GM19452 (cell line): ENCODE measurements around the gene KCNQ2.

ENCODE experiments used
- ATAC-seq: cut with Tn5 transposase; IDR thresholded peaks from one replicate; pipeline ENCODE4 v1.9.1; 2021; ENCODE audit not compliant: unreplicated experiment

Gene KCNQ2

GRCh38 chr20:63501818-63502670 lies 29.6 kb upstream of the KCNQ2 start:
- ATAC-seq, result no peak

DNA sequence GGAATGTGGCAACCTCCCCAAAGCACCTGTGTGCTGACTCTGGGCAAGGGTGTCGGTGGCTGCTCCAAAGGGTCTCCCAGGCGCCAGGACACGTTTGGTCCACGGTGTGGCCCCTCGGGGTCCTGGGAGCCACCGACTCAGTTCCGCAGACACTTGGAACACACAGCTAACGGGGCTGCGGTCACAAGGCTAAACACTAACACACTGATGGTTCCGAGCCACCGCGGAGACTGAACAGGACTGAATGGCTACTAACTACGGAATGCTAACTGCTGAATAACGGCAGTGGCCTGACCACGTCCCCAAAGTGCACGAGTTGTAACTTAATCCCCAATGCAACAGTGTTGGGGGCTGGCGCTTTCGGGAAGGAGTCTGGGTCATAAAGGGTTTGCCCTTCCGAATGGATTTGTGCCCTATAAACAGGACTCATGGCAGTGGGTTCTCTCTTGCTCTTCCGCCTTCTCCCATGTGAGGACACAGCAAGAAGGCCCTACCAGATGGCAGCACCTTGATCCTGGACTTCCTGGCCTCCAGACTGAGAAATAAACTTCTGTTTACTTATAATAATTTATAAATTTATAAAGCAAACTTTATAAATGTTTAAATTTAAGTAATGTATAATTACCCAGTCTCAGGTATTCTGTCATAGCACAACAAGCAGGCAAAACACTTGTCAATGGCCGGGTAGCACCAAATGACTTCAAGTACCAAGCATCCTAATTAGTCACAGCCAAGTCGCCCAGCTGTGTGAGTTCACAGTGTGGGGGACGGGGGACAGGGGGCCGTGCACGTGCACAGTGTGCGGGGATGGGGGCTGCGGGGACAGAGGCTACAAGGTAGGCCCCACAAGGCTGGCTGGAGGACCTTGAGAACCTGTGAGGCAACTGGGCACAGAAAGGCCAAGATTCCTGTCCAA lies 28.7 kb upstream of the KCNQ2 start:
- ATAC-seq, result no peak

- ATAC-seq, result no peak
Measured at GRCh38 chr20:63500151-63500901, 27.9 kb upstream of the KCNQ2 start.

- ATAC-seq, result no peak
Measured at GRCh38 chr20:63499338-63499969, 27.0 kb upstream of the KCNQ2 start.

- ATAC-seq, result no peak
Measured at GRCh38 chr20:63498960-63499337, 26.5 kb upstream of the KCNQ2 start, which contains the start of gene EEF1A2. Gene EEF1A2 (minus strand): TSS chr20:63499083. CDS start chr20:63497763, 1,320 bp downstream.

GRCh38 chr20:63497946-63498935 lies 25.8 kb upstream of the KCNQ2 start:
- ATAC-seq, result no peak

DNA sequence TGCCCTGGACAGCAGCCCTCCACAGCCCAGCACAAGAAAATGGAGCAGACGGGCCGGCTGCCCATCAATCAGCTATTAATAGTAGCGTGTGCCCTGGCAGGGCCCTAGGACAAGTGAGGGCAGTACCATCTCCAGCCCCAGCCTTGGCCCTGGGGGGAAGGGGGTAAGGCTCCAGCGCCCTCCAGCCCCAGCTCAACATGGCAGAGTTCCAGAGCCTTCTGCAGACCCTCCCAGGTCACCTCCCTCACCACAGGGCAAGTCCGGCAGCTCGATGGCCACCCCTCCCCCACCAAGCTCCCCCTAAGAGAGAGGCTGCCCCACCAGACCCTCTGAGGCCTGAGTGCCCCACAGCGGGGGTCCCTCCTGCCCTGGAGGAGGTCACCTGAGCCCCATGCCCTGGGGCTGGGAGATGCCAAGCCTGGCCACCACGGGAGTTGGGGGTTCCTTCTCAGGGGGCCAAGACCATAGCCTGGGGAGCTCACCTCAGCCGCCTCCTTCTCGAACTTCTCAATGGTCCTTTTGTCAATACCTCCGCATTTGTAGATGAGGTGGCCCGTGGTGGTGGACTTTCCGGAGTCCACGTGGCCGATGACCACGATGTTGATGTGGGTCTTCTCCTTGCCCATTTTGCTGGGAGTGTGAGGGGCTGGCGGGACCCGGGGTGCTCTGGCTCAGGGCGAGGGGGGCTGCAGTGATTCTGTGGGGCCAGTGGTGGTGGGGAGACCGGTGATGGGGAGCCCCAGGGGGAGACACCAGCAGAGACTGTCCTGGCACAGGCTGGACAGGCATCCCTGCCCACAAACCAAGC lies 24.9 kb upstream of the KCNQ2 start:
- ATAC-seq, result no peak

DNA sequence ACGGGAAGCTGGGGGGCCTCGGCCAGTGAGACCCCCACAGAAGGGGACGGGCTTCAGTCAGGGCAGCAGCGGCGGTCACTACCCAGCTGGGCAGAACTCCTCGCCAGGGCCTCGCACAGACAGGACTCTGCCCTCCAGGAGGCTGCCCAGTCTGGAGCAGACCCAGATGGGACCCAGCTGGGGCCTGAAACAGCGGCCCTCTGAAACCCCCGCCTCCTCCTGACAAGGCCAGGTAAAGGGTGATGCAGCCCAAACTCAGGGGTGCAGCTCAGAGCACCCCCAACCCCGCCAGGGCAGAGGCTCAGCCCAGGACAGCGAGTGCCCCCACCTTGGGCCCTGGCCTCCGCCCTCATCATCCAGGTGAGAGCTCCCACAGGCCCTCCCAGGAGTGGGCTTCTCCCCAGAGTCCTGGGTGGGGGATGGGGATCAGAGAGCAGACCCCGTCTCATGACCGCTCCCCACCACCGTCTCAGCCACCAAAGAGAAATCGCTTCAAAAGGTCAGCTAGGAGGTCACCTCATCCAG lies 24.2 kb upstream of the KCNQ2 start:
- no peak for ATAC-seq

DNA sequence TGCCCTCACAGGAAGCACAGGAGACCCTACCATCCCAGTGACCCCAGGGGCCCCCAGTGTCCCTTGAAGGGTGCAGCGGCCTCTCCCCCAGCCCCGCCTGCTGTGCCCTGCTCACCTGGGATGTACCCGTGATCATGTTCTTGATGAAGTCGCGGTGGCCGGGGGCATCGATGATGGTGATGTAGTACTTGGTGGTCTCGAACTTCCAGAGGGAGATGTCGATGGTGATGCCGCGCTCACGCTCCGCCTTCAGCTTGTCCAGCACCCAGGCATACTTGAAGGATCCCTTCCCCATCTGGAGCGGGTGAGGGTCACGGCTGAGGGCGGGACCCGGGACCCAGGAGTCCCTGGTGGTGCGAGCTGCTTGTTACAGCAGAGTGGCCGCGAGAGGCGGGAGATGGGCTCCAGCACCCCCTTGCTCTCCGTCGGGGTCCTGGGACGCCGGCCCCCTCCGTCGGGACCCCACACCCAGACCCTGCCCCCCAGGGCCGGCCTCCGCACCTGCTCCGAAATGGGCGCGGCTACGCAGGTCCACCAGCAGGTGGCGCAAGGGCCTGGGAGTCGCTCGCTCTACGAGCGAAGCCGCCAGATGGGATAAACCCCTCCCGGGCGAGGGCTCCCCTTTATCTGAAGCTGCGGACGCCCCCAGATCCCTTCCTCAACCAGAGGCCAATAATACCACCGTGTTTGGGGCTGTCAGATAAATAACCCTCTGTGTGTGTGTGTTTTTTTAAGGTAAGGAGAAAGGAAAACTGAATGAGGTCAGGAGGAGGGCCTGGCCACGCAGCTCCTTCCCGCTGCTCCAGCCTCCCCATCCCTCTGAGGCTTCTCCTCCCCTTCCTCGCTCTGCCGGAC lies 23.5 kb upstream of the KCNQ2 start:
- no peak for ATAC-seq

- ATAC-seq, result no peak
Measured at GRCh38 chr20:63495167-63495720, 22.8 kb upstream of the KCNQ2 start.

DNA sequence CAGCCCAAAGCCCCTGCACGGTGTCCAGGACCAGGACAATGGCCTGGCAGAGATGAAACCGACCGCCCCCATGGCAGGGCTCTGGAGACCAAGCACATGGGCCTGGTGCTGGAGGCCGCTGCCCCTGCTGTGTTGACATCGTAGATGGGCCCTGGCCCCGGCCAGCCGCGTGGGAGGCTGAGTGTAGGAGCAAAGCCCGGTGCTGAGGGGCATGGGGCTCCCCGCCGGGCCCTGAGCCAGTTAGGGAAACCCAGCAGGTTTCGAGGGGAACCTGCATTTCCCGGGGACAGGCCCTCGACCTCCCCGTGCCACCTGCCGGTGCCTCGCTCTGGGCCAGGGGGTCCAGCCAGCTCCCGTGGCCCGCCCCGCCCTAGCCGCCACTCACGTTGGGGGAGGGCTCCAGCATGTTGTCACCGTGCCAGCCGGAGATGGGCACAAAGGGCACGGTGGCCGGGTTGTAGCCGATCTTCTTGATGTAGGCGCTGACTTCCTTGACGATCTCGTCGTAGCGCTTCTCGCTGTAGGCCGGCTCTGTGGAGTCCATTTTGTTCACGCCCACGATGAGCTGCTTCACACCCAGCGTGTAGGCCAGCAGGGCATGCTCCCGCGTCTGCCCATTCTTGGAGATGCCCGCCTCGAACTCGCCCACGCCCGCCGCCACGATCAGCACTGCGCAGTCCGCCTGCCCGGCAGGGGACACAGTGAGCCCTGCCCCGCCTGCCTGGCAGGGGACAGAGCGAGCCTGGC lies 22.1 kb upstream of the KCNQ2 start:
- no peak for ATAC-seq

GRCh38 chr20:63494084-63494419 lies 21.6 kb upstream of the KCNQ2 start:
- ATAC-seq, result no peak

DNA sequence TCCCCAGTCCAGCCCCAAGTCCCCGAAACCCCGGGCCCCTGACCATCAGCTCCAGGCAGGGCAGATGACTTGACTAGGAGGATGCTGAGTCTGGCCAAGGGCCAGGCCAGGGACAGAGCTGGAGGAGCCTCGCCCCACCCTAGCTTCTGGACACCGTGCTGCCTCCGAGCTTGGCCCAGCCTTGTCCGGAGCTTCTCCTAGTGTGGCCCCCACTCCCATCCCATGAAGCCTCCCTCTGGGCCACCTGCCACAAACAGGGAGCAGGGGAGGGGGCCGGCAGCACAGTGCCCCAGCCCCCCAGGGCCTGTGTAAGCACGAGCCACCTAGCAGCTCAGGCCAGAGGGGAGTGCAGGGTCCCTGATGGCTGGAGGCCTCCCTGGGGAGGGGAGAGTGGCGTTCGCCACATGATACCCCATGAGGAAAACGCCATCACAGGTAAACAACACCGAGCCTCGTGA lies 21.1 kb upstream of the KCNQ2 start:
- no peak for ATAC-seq

- ATAC-seq, result no peak
Measured at GRCh38 chr20:63492982-63493381, 20.5 kb upstream of the KCNQ2 start.

DNA sequence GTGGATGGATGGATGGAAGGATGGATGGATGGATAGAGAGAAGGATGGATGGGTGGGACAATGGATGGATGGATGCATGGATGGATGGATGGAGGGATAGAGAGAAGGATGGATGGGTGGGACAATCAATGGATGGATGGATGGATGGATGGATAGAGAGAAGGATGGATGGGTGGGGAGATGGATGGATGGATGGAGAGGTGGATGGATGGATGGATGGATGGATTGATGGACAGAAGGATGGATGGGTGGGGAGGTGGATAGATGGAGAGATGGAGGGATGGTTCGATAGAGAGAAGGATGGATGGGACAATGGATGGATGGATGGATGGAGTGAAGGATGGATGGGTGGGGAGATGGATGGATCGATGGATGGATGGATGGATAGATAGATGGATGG lies 20.1 kb upstream of the KCNQ2 start:
- no peak for ATAC-seq

GRCh38 chr20:63491635-63492230 lies 19.3 kb upstream of the KCNQ2 start:
- no peak for ATAC-seq
